ENCODE measurements around the gene EPB41L1.

GRCh38 chr20:36157610-36158009 lies 3.1 kb downstream of the EPB41L1 start:
- TF ChIP-seq CTCF (IDR thresholded peaks at IDR 0.05) = no peak
- no peak for TF ChIP-seq ZFX (IDR thresholded peaks at IDR 0.05; ENCODE audit: borderline replicate concordance)
